ENCODE data around the gene SPATS1. TPM values are rescaled to one million over a fixed set of nuclear protein-coding genes. Genes with fewer than 3 reads are reported as not detected.

Gene SPATS1
- total RNA-seq, 2 donors from 2014 or later, result not detected

DNA sequence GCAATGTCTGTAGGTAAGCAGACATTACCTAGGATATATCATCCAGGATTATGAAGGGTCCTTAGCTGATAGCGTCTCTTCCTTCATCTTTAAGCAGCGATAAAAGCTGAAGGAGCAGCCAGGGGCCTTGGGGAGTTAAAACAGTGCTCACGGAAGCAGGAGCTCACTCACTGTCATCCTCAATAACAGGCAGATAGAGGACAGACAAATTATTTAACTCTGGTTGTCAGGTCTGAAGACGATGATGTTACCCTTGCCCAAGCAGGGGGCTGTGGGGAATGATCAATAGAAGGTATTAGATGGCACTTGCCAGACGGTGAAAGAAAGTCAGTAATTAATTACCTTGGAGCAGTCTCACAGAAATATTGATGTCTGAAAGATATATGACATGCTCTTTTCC is 12.6 kb upstream of the SPATS1 start:
- Histone ChIP-seq H3K9me3 (ENCODE audit: control insufficient read depth, low read length) (no peaks in the 10 kb centered on the region), H3K4me1 (ENCODE audit: control insufficient read depth, insufficient read depth, low read length) (peaks cover 2% of the 10 kb centered on the region), H3K4me3 (ENCODE audit: low read length) (no peak overlapping the region), H3K36me3 (ENCODE audit: control insufficient read depth, insufficient read depth, low read length) (no peaks in the 10 kb centered on the region), H3K27ac (ENCODE audit: low read depth, low read length) (no peak overlapping the region), H3K9ac (ENCODE audit: extremely low read depth, low read length, poor library complexity, severe bottlenecking) (no peak overlapping the region), H3K27me3 (ENCODE audit: control insufficient read depth, insufficient read depth, low read length, poor library complexity, severe bottlenecking) (no peaks in the 10 kb centered on the region)
- TF ChIP-seq, protein P1, sequence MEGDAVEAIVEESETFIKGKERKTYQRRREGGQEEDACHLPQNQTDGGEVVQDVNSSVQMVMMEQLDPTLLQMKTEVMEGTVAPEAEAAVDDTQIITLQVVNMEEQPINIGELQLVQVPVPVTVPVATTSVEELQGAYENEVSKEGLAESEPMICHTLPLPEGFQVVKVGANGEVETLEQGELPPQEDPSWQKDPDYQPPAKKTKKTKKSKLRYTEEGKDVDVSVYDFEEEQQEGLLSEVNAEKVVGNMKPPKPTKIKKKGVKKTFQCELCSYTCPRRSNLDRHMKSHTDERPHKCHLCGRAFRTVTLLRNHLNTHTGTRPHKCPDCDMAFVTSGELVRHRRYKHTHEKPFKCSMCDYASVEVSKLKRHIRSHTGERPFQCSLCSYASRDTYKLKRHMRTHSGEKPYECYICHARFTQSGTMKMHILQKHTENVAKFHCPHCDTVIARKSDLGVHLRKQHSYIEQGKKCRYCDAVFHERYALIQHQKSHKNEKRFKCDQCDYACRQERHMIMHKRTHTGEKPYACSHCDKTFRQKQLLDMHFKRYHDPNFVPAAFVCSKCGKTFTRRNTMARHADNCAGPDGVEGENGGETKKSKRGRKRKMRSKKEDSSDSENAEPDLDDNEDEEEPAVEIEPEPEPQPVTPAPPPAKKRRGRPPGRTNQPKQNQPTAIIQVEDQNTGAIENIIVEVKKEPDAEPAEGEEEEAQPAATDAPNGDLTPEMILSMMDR (conservative IDR thresholded peaks at IDR 0.05), result no peak
- DNase-seq, result no peak
- H3K27ac Mint-ChIP-seq, result no peak overlapping the region
- no peak overlapping the region for H3K4me3 Mint-ChIP-seq
- peaks cover 13% of the 10 kb centered on the region for H3K27me3 Mint-ChIP-seq (ENCODE audit: insufficient read depth)
- 64 to 76% methylated on average over 4 to 5 of the region's 5 CpGs for WGBS, 2 experiments (ENCODE audit: insufficient coverage in 1 of 2, insufficient read length in 1 of 2)
- no peaks in the 10 kb centered on the region for H3K9me3 Mint-ChIP-seq
- H3K4me1 Mint-ChIP-seq, result peaks cover 21% of the 10 kb centered on the region
- no peaks in the 10 kb centered on the region for H3K36me3 Mint-ChIP-seq (ENCODE audit: low read depth)

GRCh38 chr6:44332585-44332984 is 9.9 kb upstream of the SPATS1 start:
- Mint-ChIP-seq H3K4me3 (no peak overlapping the region), H3K27me3 (ENCODE audit: insufficient read depth) (peaks cover 13% of the 10 kb centered on the region), H3K27ac (no peak overlapping the region), H3K4me1 (peaks cover 26% of the 10 kb centered on the region), H3K36me3 (ENCODE audit: low read depth) (no peaks in the 10 kb centered on the region), H3K9me3 (no peaks in the 10 kb centered on the region)
- H3K36me3 ChIP-seq (ENCODE audit: control insufficient read depth, insufficient read depth, low read length), result no peaks in the 10 kb centered on the region
- no peak overlapping the region for H3K9ac ChIP-seq (ENCODE audit: extremely low read depth, low read length, poor library complexity, severe bottlenecking)
- no peaks in the 10 kb centered on the region for H3K9me3 ChIP-seq (ENCODE audit: control insufficient read depth, low read length)
- no peak overlapping the region for H3K4me3 ChIP-seq (ENCODE audit: low read length)
- peaks cover 7% of the 10 kb centered on the region for H3K4me1 ChIP-seq (ENCODE audit: control insufficient read depth, insufficient read depth, low read length)
- no peak for DNase-seq
- H3K27ac ChIP-seq (ENCODE audit: low read depth, low read length), result no peak overlapping the region
- TF ChIP-seq, protein P1 (conservative IDR thresholded peaks at IDR 0.05), result no peak
- no peaks in the 10 kb centered on the region for H3K27me3 ChIP-seq (ENCODE audit: control insufficient read depth, insufficient read depth, low read length, poor library complexity, severe bottlenecking)
- WGBS, 2 experiments (ENCODE audit: insufficient coverage in 1 of 2, insufficient read length in 1 of 2), result 75 to 78% methylated on average over 7 of the region's 7 CpGs

- Mint-ChIP-seq H3K36me3 (ENCODE audit: low read depth) (no peaks in the 10 kb centered on the region), H3K27ac (no peak overlapping the region), H3K27me3 (ENCODE audit: insufficient read depth) (peaks cover 13% of the 10 kb centered on the region), H3K4me3 (no peak overlapping the region), H3K4me1 (peaks cover 19% of the 10 kb centered on the region), H3K9me3 (no peaks in the 10 kb centered on the region)
- TF ChIP-seq, protein P1 (conservative IDR thresholded peaks at IDR 0.05), result no peak
- no peaks in the 10 kb centered on the region for H3K27me3 ChIP-seq (ENCODE audit: control insufficient read depth, insufficient read depth, low read length, poor library complexity, severe bottlenecking)
- H3K9me3 ChIP-seq (ENCODE audit: control insufficient read depth, low read length), result no peaks in the 10 kb centered on the region
- no peak overlapping the region for H3K4me3 ChIP-seq (ENCODE audit: low read length)
- WGBS, 2 experiments (ENCODE audit: insufficient coverage in 1 of 2, insufficient read length in 1 of 2), result 88 to 91% methylated on average over 10 to 11 of the region's 11 CpGs
- no peaks in the 10 kb centered on the region for H3K36me3 ChIP-seq (ENCODE audit: control insufficient read depth, insufficient read depth, low read length)
- no peak overlapping the region for H3K27ac ChIP-seq (ENCODE audit: low read depth, low read length)
- no peak for DNase-seq
- peaks cover 7% of the 10 kb centered on the region for H3K4me1 ChIP-seq (ENCODE audit: control insufficient read depth, insufficient read depth, low read length)
- no peak overlapping the region for H3K9ac ChIP-seq (ENCODE audit: extremely low read depth, low read length, poor library complexity, severe bottlenecking)
Measured at GRCh38 chr6:44333273-44333919, 9.1 kb upstream of the SPATS1 start.
